ENCODE results near the gene APOBEC3H. TPM values are rescaled to one million over a fixed set of nuclear protein-coding genes. Genes with fewer than 3 reads are reported as not detected.

APOBEC3H gene
- total and polyA plus RNA-seq, 2 experiments from 2014 or later = not detected

- H3K4me3 Mint-ChIP-seq = no peak overlapping the region
- H3K36me3 ChIP-seq (ENCODE audit: insufficient read depth) = no peaks in the 10 kb centered on the region
- H3K4me1 Mint-ChIP-seq = peaks cover 29% of the 10 kb centered on the region
- H3K27me3 ChIP-seq (ENCODE audit: insufficient read depth) = no peaks in the 10 kb centered on the region
- no peak overlapping the region for H3K27ac ChIP-seq (ENCODE audit: low read depth)
- DNase-seq (ENCODE audit: low spot score) = no peak
- H3K4me2 ChIP-seq = no peak overlapping the region
- peaks cover 18% of the 10 kb centered on the region for H3K27me3 Mint-ChIP-seq (ENCODE audit: insufficient read depth, low read depth, poor library complexity)
- no peak overlapping the region for H3K4me3 ChIP-seq
- no peak overlapping the region for H2AFZ ChIP-seq
- peaks cover 13% of the 10 kb centered on the region for H3K4me1 ChIP-seq (ENCODE audit: insufficient read depth)
- no peaks in the 10 kb centered on the region for H3K9me2 ChIP-seq (ENCODE audit: insufficient read depth)
- no peak for ATAC-seq
- H3F3A ChIP-seq (replicated peaks; ENCODE audit: low read depth) = no peaks in the 10 kb centered on the region
- H4K20me1 ChIP-seq (replicated peaks; ENCODE audit: insufficient read depth) = no peaks in the 10 kb centered on the region
- no peak for TF ChIP-seq EZH2 (IDR thresholded peaks at IDR 0.05; ENCODE audit: low read depth, unreplicated experiment)
- no peak for TF ChIP-seq EZH2phosphoT487 (IDR thresholded peaks at IDR 0.05; ENCODE audit: unreplicated experiment)
- TF ChIP-seq ZNF114 (CRISPR knock-in tag; IDR thresholded peaks at IDR 0.05) = no peak
- TF ChIP-seq NANOG (IDR thresholded peaks at IDR 0.05; ENCODE audit: borderline replicate concordance) = no peak
- TF ChIP-seq, protein P1, sequence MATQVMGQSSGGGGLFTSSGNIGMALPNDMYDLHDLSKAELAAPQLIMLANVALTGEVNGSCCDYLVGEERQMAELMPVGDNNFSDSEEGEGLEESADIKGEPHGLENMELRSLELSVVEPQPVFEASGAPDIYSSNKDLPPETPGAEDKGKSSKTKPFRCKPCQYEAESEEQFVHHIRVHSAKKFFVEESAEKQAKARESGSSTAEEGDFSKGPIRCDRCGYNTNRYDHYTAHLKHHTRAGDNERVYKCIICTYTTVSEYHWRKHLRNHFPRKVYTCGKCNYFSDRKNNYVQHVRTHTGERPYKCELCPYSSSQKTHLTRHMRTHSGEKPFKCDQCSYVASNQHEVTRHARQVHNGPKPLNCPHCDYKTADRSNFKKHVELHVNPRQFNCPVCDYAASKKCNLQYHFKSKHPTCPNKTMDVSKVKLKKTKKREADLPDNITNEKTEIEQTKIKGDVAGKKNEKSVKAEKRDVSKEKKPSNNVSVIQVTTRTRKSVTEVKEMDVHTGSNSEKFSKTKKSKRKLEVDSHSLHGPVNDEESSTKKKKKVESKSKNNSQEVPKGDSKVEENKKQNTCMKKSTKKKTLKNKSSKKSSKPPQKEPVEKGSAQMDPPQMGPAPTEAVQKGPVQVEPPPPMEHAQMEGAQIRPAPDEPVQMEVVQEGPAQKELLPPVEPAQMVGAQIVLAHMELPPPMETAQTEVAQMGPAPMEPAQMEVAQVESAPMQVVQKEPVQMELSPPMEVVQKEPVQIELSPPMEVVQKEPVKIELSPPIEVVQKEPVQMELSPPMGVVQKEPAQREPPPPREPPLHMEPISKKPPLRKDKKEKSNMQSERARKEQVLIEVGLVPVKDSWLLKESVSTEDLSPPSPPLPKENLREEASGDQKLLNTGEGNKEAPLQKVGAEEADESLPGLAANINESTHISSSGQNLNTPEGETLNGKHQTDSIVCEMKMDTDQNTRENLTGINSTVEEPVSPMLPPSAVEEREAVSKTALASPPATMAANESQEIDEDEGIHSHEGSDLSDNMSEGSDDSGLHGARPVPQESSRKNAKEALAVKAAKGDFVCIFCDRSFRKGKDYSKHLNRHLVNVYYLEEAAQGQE (IDR thresholded peaks at IDR 0.05; ENCODE audit: unreplicated experiment) = no peak
- no peak for TF ChIP-seq STAT1 (IDR thresholded peaks at IDR 0.05; ENCODE audit: unreplicated experiment)
- TF ChIP-seq CTCF (conservative IDR thresholded peaks at IDR 0.05; ENCODE audit: low read depth in 2 of 2) = no peak
- TF ChIP-seq CREB1 (CRISPR knock-in tag; IDR thresholded peaks at IDR 0.05; ENCODE audit: low read depth) = no peak
- no peak for TF ChIP-seq POLR2AphosphoS5 (IDR thresholded peaks at IDR 0.05; ENCODE audit: low read depth)
- TF ChIP-seq JUNB (IDR thresholded peaks at IDR 0.05; ENCODE audit: unreplicated experiment) = no peak
- H3K79me2 ChIP-seq (replicated peaks; ENCODE audit: insufficient read depth) = no peaks in the 10 kb centered on the region
- no peak overlapping the region for H3K27ac Mint-ChIP-seq
- H3K36me3 Mint-ChIP-seq (ENCODE audit: low read depth) = no peaks in the 10 kb centered on the region
- peaks cover 5% of the 10 kb centered on the region; the same call in 1 of the 3 replicates for H3K9me3 Mint-ChIP-seq
Observed at GRCh38 chr22:39130152-39130704, 33.2 kb downstream of the APOBEC3H start.
